Panc1 (cell line): ENCODE data around the gene ZHX3. TPM values are rescaled to one million over a fixed set of nuclear protein-coding genes. Genes with fewer than 3 reads are reported as not detected.

Experiments used
- ATAC-seq: fragments of 200-7000 bp; cut with Tn5 transposase; 2 replicates; pipeline ENCODE4 v1.9.1; 2020; ENCODE audit warnings: mild to moderate bottlenecking, moderate library complexity
- BruUV-seq: library from RNA; stranded (reverse); fragments of 400-500 nt; replicated peaks from 2 replicates; lab custom pipeline; 2021; lab: Mats Ljungman, UMichigan
- CTCF ChIA-PET: fragments of 300-600 bp; sonication (Branson Sonifier 250); formaldehyde crosslinking; loops from one replicate; lab custom pipeline; 2022; ENCODE audit warnings: antibody characterized with exemption; lab: Charles Lee
- POLR2A ChIA-PET: fragments of 300-600 bp; sonication (Branson Sonifier 250); formaldehyde crosslinking; loops from one replicate; lab custom pipeline; 2022; ENCODE audit warnings: antibody characterized with exemption; lab: Charles Lee
- DNase-seq: peaks from one replicate; pipeline ENCODE4 v3.0.0-alpha.2; 2010; ENCODE audit warnings: low read depth, low spot score
- H3K27ac ChIP-seq: 2 replicates; pipeline ENCODE4 v1.5.1; 2011; ENCODE audit warnings: mild to moderate bottlenecking, low read length, inconsistent platforms
- H3K27me3 ChIP-seq: fragments of 200-500 bp; sonication (Bioruptor generic); 2 replicates; pipeline ENCODE4 v1.6.0; 2014; ENCODE audit warnings: low read length, inconsistent platforms; ENCODE audit not compliant: control insufficient read depth, insufficient read depth
- H3K36me3 ChIP-seq: fragments of 200-500 bp; sonication (Bioruptor generic); 2 replicates; pipeline ENCODE4 v1.5.1; 2014; ENCODE audit warnings: inconsistent platforms, mild to moderate bottlenecking, low read length, moderate library complexity; ENCODE audit not compliant: control insufficient read depth, insufficient read depth
- H3K4me1 ChIP-seq: 2 replicates; pipeline ENCODE4 v1.5.1; 2011; ENCODE audit warnings: inconsistent platforms, mild to moderate bottlenecking, low read length, moderate library complexity; ENCODE audit not compliant: control insufficient read depth, insufficient read depth
- H3K4me3 ChIP-seq, 2 experiments: 2 replicates each; pipeline ENCODE4 v1.5.1; 2011 to 2012; ENCODE audit warnings: low read depth in 2 of 2, low read length in 2 of 2, mild to moderate bottlenecking in 2 of 2, inconsistent platforms in 1 of 2, moderate library complexity in 1 of 2
- H3K9me3 ChIP-seq: fragments of 200-500 bp; sonication (Bioruptor generic); 2 replicates; pipeline ENCODE4 v1.5.1; 2014; ENCODE audit warnings: low read depth, mild to moderate bottlenecking, inconsistent platforms, low read length, moderate library complexity; ENCODE audit not compliant: control insufficient read depth, insufficient read depth
- POLR2AphosphoS5 ChIP-seq: IDR thresholded peaks from 2 replicates; pipeline ENCODE4 v1.6.1; 2012; ENCODE audit warnings: mild to moderate bottlenecking, low read depth, low read length, moderate library complexity
- SIN3A ChIP-seq: IDR thresholded peaks from 2 replicates; pipeline ENCODE4 v1.6.1; 2012; ENCODE audit warnings: low read depth, mild to moderate bottlenecking, low read length, moderate library complexity, borderline replicate concordance; ENCODE audit not compliant: insufficient read depth
- TCF7L2 ChIP-seq: IDR thresholded peaks from 2 replicates; pipeline ENCODE4 v1.6.1; 2011; ENCODE audit warnings: mild to moderate bottlenecking, low read depth, low read length, inconsistent platforms
- in situ Hi-C: cut with HindIII; loops from 2 replicates; pipeline ENCODE4 v1.10.0; 2016; ENCODE audit warnings: low sequenced_read_pairs, low pct_unique_long_range_greater_than_20kb
- intact Hi-C: fragments of 100-400 bp; cut with micrococcal nuclease; formaldehyde crosslinking; loops from one replicate; pipeline ENCODE4 v1.10.0; 2022; ENCODE audit not compliant: unreplicated experiment
- total RNA-seq: library from RNA; stranded (reverse); gene quantifications from one replicate; pipeline ENCODE4 v1.2.1, GENCODE V29; 2021; ENCODE audit not compliant: unreplicated experiment
- TF ChIP-seq, protein P1 (sequence below), 2 experiments: IDR thresholded peaks; 2 replicates each; pipeline ENCODE4 v1.6.1; 2011 to 2012; ENCODE audit warnings: low read depth in 2 of 2, control low read depth in 1 of 2, low read length in 1 of 2, mild to moderate bottlenecking in 1 of 2, moderate library complexity in 1 of 2; ENCODE audit not compliant: insufficient read depth in 1 of 2
- TF ChIP-seq, protein P2 (sequence below): fragments of 450-650 bp; IDR thresholded peaks from 2 replicates; pipeline ENCODE4 v1.5.1; 2017; ENCODE audit warnings: mild to moderate bottlenecking

ZHX3 gene
- total RNA-seq, 1 experiment from 2014 or later: 19.8 TPM

DNA sequence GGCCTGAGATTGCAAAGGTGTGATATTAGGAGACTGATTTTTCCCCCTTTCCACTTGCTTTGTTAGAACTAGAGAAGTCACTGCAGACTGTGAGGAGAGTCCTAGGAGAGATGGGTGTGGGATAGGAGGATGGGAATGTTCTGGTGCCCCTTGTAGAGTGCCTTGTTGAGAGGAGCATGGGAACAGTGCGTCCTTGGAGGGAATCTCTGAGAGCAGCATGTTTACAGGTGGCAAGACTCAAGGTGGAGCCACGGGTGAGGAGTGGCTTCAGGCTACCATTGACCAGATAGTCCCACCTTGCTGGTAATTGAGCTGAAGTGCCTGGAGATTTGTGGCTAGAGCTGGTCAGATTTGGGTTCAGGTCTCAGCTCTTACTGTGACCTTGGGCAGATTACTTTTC lies 174.2 kb downstream of the ZHX3 start:
- TF ChIP-seq, protein P1, sequence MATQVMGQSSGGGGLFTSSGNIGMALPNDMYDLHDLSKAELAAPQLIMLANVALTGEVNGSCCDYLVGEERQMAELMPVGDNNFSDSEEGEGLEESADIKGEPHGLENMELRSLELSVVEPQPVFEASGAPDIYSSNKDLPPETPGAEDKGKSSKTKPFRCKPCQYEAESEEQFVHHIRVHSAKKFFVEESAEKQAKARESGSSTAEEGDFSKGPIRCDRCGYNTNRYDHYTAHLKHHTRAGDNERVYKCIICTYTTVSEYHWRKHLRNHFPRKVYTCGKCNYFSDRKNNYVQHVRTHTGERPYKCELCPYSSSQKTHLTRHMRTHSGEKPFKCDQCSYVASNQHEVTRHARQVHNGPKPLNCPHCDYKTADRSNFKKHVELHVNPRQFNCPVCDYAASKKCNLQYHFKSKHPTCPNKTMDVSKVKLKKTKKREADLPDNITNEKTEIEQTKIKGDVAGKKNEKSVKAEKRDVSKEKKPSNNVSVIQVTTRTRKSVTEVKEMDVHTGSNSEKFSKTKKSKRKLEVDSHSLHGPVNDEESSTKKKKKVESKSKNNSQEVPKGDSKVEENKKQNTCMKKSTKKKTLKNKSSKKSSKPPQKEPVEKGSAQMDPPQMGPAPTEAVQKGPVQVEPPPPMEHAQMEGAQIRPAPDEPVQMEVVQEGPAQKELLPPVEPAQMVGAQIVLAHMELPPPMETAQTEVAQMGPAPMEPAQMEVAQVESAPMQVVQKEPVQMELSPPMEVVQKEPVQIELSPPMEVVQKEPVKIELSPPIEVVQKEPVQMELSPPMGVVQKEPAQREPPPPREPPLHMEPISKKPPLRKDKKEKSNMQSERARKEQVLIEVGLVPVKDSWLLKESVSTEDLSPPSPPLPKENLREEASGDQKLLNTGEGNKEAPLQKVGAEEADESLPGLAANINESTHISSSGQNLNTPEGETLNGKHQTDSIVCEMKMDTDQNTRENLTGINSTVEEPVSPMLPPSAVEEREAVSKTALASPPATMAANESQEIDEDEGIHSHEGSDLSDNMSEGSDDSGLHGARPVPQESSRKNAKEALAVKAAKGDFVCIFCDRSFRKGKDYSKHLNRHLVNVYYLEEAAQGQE (IDR thresholded peaks at IDR 0.05; ENCODE audit: insufficient read depth in 1 of 2, low read depth in 2 of 2, low read length in 1 of 2): no peak
- TF ChIP-seq POLR2AphosphoS5: no peak
- no peak for TF ChIP-seq SIN3A
- TF ChIP-seq, protein P2, sequence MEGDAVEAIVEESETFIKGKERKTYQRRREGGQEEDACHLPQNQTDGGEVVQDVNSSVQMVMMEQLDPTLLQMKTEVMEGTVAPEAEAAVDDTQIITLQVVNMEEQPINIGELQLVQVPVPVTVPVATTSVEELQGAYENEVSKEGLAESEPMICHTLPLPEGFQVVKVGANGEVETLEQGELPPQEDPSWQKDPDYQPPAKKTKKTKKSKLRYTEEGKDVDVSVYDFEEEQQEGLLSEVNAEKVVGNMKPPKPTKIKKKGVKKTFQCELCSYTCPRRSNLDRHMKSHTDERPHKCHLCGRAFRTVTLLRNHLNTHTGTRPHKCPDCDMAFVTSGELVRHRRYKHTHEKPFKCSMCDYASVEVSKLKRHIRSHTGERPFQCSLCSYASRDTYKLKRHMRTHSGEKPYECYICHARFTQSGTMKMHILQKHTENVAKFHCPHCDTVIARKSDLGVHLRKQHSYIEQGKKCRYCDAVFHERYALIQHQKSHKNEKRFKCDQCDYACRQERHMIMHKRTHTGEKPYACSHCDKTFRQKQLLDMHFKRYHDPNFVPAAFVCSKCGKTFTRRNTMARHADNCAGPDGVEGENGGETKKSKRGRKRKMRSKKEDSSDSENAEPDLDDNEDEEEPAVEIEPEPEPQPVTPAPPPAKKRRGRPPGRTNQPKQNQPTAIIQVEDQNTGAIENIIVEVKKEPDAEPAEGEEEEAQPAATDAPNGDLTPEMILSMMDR: no peak
- TF ChIP-seq TCF7L2: no peak
- POLR2A ChIA-PET: no interaction called here
- in situ Hi-C loops: no loop called here
- H3K27me3 ChIP-seq: no peaks in the 10 kb centered on the region
- H3K4me3 ChIP-seq: no peak overlapping the region
- H3K9me3 ChIP-seq: no peaks in the 10 kb centered on the region
- H3K27ac ChIP-seq: no peak overlapping the region
- no peak for ATAC-seq
- intact Hi-C loops: no loop called here
- H3K36me3 ChIP-seq: no peaks in the 10 kb centered on the region
- H3K4me1 ChIP-seq: peaks cover 8% of the 10 kb centered on the region
- no TSS peak for BruUV-seq
- CTCF ChIA-PET: no interaction called here
- no peak for DNase-seq

DNA sequence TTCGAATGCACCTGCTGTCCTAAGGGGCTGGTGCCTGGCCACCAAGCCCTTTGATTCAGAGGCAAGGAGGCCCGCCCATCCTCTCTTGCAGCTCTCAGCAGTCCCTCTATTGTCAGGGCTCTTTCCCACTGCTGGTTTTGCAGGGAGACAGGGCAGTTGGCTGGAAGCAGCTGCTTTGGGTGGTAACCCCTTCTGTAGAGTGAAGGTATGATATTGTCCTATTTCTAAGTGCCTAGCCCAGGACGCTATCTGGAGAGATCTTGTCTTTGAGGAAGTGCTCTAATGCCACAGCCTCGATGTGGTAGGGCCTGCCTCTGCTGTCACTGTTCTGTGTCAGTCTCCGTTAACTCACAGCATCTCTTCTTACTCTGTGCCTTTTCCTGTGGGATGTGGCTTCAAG lies 174.6 kb downstream of the ZHX3 start:
- no peaks in the 10 kb centered on the region for H3K9me3 ChIP-seq
- no peaks in the 10 kb centered on the region for H3K36me3 ChIP-seq
- BruUV-seq: no TSS peak
- peaks cover 8% of the 10 kb centered on the region for H3K4me1 ChIP-seq
- in situ Hi-C loops (no loop called here), intact Hi-C loops (no loop called here)
- H3K27me3 ChIP-seq: no peaks in the 10 kb centered on the region
- POLR2A ChIA-PET: interaction anchor here (0.6 kb wide), 1 partner anchor 12 kb away, joined by 4 read pairs; no protein-coding TSS in a partner anchor
- TF ChIP-seq POLR2AphosphoS5 (no peak), TCF7L2 (no peak), SIN3A (no peak)
- TF ChIP-seq, protein P2: no peak
- TF ChIP-seq, protein P1 (IDR thresholded peaks at IDR 0.05; ENCODE audit: insufficient read depth in 1 of 2, low read depth in 2 of 2, low read length in 1 of 2): no peak
- DNase-seq (no peak), ATAC-seq (no peak)
- CTCF ChIA-PET: no interaction called here
- no peak overlapping the region for H3K27ac ChIP-seq
- H3K4me3 ChIP-seq: no peak overlapping the region
